Calu3 (cell line): Measurements from ENCODE around the gene PLCG1. TPM values are rescaled to one million over a fixed set of nuclear protein-coding genes. Genes with fewer than 3 reads are reported as not detected.

ENCODE experiments used
- BruUV-seq: library from RNA; stranded (reverse); fragments of 400-500 nt; replicated peaks from 2 replicates; lab custom pipeline; 2021; lab: Mats Ljungman, UMichigan
- CTCF ChIA-PET: fragments of 300-600 bp; sonication (Branson Sonifier 250); formaldehyde crosslinking; loops from one replicate; lab custom pipeline; 2022; ENCODE audit warnings: antibody characterized with exemption; lab: Charles Lee
- DNase-seq: peaks from one replicate; pipeline ENCODE4 v3.0.0; 2022
- H3K27ac Mint-ChIP-seq: one replicate; pipeline ENCODE4 v1.8.0; 2022; ENCODE audit warnings: mixed read lengths; ENCODE audit not compliant: unreplicated experiment
- H3K27me3 Mint-ChIP-seq: one replicate; pipeline ENCODE4 v1.8.0; 2022; ENCODE audit warnings: mixed read lengths; ENCODE audit not compliant: unreplicated experiment
- H3K36me3 Mint-ChIP-seq: one replicate; pipeline ENCODE4 v1.8.0; 2022; ENCODE audit warnings: mild to moderate bottlenecking, moderate library complexity, mixed read lengths; ENCODE audit not compliant: insufficient read depth, unreplicated experiment
- H3K4me1 Mint-ChIP-seq: one replicate; pipeline ENCODE4 v1.8.0; 2022; ENCODE audit warnings: mild to moderate bottlenecking, low read depth, mixed read lengths; ENCODE audit not compliant: unreplicated experiment
- H3K4me3 Mint-ChIP-seq: one replicate; pipeline ENCODE4 v1.8.0; 2022; ENCODE audit warnings: mild to moderate bottlenecking, low read depth, moderate library complexity, mixed read lengths; ENCODE audit not compliant: unreplicated experiment
- H3K9me3 Mint-ChIP-seq: one replicate; pipeline ENCODE4 v1.8.0; 2022; ENCODE audit warnings: low read depth, mixed read lengths; ENCODE audit not compliant: unreplicated experiment
- CTCF ChIP-seq: fragments of 200-600 bp; IDR thresholded peaks from one replicate; pipeline ENCODE4 v1.8.0; 2022; ENCODE audit warnings: antibody characterized with exemption; ENCODE audit not compliant: unreplicated experiment
- intact Hi-C: fragments of 100-400 bp; cut with micrococcal nuclease; formaldehyde crosslinking; loops from one replicate; pipeline ENCODE4 v1.10.0; 2022; ENCODE audit not compliant: unreplicated experiment
- total RNA-seq: library from RNA; stranded (reverse); gene quantifications from 2 replicates; pipeline ENCODE4 v1.2.3, GENCODE V29; 2022

PLCG1 gene
- total RNA-seq, 1 experiment from 2014 or later: 127 TPM

- H3K27ac Mint-ChIP-seq: no peak overlapping the region
- H3K36me3 Mint-ChIP-seq: no peaks in the 10 kb centered on the region
- no TSS peak for BruUV-seq
- H3K4me1 Mint-ChIP-seq: no peaks in the 10 kb centered on the region
- H3K27me3 Mint-ChIP-seq: no peaks in the 10 kb centered on the region
- intact Hi-C loops: no loop called here
- H3K9me3 Mint-ChIP-seq: no peaks in the 10 kb centered on the region
- CTCF ChIA-PET: interaction anchor here (0.7 kb wide), 1 partner anchor 59 kb away, joined by 3 read pairs; no protein-coding TSS in a partner anchor
- H3K4me3 Mint-ChIP-seq: no peak overlapping the region
- DNase-seq: no peak
- no peak for TF ChIP-seq CTCF
Measured at GRCh38 chr20:41204304-41205265, 67.2 kb downstream of the PLCG1 start.

- H3K27me3 Mint-ChIP-seq: no peaks in the 10 kb centered on the region
- no TSS peak for BruUV-seq
- no peaks in the 10 kb centered on the region for H3K4me1 Mint-ChIP-seq
- CTCF ChIA-PET: no interaction called here
- intact Hi-C loops: no loop called here
- no peak for TF ChIP-seq CTCF
- H3K36me3 Mint-ChIP-seq: no peaks in the 10 kb centered on the region
- no peak overlapping the region for H3K4me3 Mint-ChIP-seq
- no peaks in the 10 kb centered on the region for H3K9me3 Mint-ChIP-seq
- H3K27ac Mint-ChIP-seq: no peak overlapping the region
- no peak for DNase-seq
Measured at GRCh38 chr20:41205313-41205712, 68.0 kb downstream of the PLCG1 start.

- intact Hi-C loops: no loop called here
- Mint-ChIP-seq H3K27ac (no peak overlapping the region), H3K4me1 (peaks cover 10% of the 10 kb centered on the region), H3K9me3 (no peaks in the 10 kb centered on the region), H3K27me3 (no peaks in the 10 kb centered on the region), H3K4me3 (no peak overlapping the region), H3K36me3 (no peaks in the 10 kb centered on the region)
- TF ChIP-seq CTCF: no peak
- DNase-seq: no peak
- CTCF ChIA-PET: no interaction called here
- BruUV-seq: no TSS peak
Measured at GRCh38 chr20:41213150-41213820, 75.9 kb downstream of the PLCG1 start.

- H3K4me3 Mint-ChIP-seq: no peak overlapping the region
- no peaks in the 10 kb centered on the region for H3K27me3 Mint-ChIP-seq
- H3K36me3 Mint-ChIP-seq: no peaks in the 10 kb centered on the region
- H3K9me3 Mint-ChIP-seq: no peaks in the 10 kb centered on the region
- DNase-seq: no peak
- no TSS peak for BruUV-seq
- intact Hi-C loops: no loop called here
- no peak overlapping the region for H3K27ac Mint-ChIP-seq
- H3K4me1 Mint-ChIP-seq: peaks cover 10% of the 10 kb centered on the region
- TF ChIP-seq CTCF: no peak
- CTCF ChIA-PET: no interaction called here
Measured at GRCh38 chr20:41214202-41214601, 76.9 kb downstream of the PLCG1 start.
